HG03175 (cell line): ENCODE data around the gene CROCC2.

Experiments
- ATAC-seq: cut with Tn5 transposase; IDR thresholded peaks from one replicate; pipeline ENCODE4 v1.9.1; 2021; ENCODE audit warnings: mild to moderate bottlenecking, moderate library complexity; ENCODE audit not compliant: unreplicated experiment

Gene CROCC2

DNA sequence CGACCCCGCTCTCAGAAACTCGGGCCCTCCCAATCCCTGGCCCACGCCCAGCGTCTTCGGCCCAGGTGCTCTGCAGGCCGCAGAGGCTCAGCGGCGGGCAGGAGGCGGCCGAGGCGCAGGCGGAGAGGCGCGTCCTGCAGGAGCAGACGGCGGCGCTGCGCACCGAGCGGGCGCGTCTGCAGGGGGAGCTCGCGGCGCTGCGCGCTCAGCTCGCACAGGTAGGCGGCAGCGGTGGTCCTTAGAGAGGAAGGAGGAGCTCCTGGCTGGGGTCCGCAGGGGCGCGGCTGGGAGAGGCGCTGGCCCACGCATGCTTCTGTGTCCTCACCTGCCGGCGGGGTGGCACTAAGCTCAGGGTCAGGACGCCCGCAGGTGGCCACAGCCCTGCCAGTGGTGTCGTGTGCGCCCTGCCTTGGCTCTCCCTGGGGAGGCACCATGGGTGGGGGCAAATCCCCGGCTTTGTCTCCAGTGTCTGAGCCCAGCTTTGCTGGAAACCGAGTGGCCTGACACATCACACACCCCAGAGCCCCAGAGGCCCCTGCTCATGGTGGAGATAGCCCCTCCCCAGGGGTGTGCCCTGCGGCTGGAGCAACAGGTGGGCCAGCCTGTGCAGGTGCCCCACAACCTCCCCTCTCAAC, 77.3 kb downstream of the CROCC2 start:
- no peak for ATAC-seq

- no peak for ATAC-seq
Observed at GRCh38 chr2:240983996-240984498, 77.9 kb downstream of the CROCC2 start.

DNA sequence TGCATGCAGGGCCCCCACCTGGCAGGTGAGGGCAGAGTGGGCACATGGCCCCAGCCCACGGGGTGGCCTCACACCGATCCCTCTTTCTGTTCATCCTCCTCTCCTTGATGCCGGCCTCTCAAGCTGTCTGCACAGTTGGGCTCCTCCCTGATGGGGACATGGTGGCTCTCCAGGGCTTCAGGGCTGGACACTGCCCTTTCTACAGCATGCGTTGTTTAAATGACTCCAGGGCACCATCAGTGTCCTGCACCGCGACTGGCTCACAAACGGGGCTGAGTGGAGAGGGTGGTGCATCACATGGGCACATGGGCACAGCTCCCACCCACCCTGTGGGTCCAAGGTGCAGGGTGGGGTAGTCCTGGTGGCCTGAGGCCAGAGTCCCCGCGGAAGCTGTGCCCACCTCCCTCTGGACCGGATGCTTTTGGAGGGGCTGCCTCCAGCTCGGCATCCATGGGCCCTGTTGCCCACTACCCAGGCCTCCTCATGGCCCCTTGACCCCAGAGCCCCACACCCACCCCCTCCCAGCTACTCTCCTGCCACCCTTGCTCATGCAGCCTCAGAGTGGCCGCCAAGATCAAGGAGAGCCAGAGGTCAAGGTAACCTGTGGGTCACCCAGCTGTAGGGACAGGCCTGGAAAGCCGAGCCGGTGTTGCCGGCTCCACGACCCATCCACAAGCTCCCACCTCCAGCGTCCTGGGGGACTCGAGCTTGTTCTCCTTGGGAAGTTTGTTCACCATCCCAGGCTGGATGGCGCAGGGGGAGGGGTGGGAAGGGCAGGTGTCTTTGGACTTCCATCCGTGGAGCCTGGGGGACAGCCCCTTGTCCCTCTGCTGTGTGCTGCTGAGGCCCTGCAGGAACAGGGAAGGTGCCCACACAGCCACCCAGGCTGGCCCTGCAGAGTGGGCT, 80.0 kb downstream of the CROCC2 start:
- ATAC-seq, result no peak

DNA sequence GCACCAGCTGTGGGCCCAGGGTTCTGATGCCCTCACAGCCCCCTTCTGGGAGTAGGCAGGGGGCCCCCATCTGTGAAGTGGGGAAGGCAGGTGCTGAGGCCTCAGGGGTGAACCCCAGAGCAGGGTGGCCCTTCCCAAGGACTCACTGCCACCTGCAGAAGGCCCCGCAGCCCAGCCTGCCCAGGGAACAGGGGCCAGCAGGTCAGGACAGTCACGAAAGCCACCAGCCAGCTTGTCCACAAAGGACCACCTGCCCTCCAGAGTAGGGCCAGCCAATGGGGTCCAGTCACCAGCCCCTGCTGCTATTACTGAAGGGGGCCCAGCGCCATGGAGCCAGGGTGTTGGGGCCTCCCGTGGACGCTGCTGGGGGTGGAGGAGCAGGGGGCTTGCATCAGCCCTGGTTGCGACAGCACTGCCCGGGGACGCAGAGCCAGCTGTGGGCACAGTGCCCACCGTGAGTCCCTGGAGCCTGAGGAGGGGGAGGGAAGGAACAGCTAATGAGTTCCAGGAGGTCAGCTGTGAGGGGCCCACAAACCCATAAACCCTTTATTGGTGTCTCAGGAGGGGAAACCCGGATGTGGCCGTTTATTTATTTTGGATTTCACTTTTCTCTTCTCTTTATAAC, 80.8 kb downstream of the CROCC2 start:
- no peak for ATAC-seq

- ATAC-seq, result no peak
Observed at GRCh38 chr2:240987588-240987987, 81.5 kb downstream of the CROCC2 start.

- ATAC-seq, result no peak
Observed at GRCh38 chr2:240988146-240988545, 82.0 kb downstream of the CROCC2 start.

GRCh38 chr2:240988571-240989271, 82.6 kb downstream of the CROCC2 start:
- ATAC-seq, result no peak

DNA sequence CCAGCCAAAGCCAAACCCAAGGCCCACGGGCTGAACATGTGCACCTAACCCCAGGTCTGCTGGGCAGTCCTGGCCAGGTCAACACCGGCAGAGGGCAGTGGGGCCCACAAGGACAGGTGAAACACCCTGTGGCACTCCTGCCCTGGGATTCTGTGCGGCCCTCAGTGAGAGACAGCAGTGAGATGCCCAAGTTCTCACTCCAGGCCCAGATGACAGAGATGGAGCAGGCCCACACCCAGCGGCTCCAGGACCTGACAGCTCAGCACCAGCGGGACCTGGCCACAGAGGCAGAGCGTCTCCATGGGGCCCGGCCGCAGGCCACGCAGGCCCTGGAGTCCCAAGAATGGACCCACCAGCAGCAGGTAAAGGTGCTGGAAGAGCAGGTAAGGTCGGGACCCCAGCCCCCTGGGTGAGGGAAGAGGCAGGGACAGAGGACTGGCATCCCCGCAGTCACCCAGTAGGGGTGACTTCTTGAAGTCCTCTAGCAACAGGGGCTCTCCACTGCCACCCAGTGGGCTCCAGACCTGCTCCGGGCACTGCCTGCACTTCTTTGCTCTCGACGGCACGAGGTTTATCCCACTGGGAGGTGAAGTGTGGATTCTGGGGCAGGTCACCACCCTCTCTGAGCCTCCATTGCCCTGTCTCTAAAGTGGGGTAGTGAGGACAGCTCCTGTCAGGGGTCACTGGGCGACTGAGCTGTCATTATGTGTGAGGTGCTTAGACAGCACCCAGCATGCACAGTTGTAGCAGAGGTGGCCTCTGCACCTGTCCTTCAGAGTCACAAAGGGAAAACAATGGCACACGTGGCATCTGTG, 83.5 kb downstream of the CROCC2 start:
- no peak for ATAC-seq

DNA sequence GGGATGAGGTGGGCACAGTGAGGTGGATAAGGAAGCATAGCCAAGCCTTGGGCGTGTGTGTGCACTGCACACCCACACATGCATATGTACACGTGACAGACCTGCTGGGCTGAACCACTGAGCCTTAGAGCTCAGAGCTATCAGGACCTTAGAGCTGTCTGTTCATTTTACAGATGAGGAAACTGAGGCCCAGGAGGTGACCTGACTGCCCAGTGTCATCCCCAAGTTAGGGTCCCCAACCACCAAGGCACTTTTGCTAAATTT, 84.1 kb downstream of the CROCC2 start:
- no peak for ATAC-seq

DNA sequence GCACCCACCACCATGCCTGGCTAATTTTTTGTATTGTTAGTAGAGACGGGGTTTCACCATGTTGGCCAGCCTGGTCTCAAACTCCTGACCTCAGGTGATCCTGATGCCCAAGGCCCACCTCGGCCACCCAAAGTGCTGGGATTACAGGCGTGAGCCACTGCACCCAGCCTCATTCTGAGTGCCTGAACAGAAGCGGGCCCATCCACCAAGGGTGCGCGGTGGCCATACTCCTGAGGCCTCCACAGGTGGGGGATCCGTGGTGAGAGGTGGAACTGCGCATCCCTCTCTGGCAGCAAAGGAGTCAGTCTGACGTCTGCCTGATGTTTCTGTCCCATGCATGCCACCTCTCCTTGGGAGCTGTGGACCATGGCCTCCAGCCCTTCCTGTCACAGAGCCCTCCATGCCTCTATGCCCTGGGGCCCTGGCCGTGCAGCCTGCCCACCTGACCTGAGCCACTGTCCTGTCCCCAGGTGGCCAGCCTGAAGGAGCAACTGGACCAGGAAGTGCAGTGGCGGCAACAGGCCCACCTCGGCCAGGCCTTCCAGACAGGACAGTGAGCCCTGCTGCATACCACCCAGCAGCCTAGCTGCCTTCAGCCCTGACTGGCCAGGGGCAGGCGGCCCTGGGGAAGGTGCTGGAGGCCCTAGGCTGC, 84.7 kb downstream of the CROCC2 start:
- ATAC-seq, result no peak

GRCh38 chr2:240991378-240992263, 85.5 kb downstream of the CROCC2 start:
- no peak for ATAC-seq

DNA sequence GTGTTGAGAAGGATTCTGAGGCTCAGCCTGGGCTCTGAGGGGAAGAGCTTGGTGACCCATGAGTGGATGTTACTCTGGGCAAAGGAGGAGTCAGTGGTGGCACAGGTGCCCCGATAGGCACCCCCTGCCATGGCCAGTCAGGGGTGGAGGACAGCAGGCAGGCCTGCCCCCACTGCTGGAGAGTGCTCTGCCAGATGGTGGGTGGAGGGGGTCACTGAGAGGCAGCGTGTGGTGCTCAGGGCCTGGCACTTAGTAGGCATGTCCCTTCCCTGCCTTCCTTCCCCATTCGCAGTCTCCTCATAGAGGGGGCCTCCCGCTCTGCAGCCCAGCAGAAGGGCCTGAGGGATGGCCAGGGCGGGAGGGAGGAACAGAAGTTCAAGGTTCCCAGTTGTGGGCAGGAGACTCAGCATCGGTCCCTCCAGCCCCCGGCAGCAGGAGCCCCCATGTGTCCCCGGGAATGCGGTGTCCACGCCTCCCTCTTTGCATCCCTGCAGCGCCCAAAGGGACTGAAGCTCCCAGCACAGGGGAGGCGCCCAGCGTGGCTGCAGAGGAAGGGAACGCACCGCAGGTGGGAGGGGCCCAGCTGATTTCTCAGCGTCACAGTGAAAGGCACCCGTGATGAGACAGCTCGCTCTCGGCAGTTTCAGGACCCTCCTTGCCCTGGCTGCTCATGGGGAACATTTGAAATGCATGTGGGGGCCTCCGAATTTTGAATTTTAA, 86.6 kb downstream of the CROCC2 start:
- no peak for ATAC-seq

- no peak for ATAC-seq
Observed at GRCh38 chr2:240993446-240994170, 87.5 kb downstream of the CROCC2 start.

DNA sequence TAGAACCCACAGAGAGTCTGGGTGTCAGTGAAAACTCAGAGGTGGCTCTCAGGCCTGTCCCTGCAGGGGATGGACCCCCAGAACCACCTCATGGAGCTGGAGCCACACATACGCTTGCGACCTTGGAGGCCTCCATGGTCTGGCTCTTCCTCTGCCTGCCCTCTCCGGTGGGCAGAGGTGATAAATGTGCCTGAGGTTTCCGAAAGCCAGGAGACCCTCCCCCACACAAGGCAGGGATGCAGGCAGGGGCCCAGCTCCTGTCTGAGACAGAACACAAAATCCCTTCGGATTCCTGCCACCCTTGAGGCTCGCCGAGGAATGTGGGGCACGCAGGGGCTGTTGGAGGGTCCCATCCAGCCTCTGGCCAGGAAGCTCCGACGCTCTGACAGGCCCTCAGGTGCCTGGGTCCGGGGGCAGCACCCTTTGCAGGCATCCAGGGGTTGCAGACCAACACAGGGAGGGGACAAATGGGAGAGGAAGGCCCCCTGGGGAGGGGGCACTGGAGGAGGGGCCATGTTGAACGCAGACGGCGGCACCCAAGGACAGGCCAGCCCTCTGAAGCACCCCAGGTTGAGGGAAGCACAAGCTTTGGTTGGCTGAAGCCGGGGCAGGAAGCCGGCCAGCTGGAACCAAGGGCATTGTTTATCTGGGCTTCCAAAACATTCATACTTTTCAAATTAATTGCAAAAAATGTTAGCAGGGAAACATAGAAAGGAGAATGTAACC, 88.2 kb downstream of the CROCC2 start:
- no peak for ATAC-seq

- no peak for ATAC-seq
Observed at GRCh38 chr2:240995041-240996021, 89.2 kb downstream of the CROCC2 start.
